GM18520 (cell line): ENCODE results near the gene SLC16A2.
"Not testable (repeated sequence)": the region's sequence is repeated elsewhere in the genome, so short reads cannot be mapped to it uniquely, and the experiment has no call there.

Experiments
- ATAC-seq: cut with Tn5 transposase; IDR thresholded peaks from one replicate; pipeline ENCODE4 v1.9.1; 2021; ENCODE audit not compliant: unreplicated experiment

SLC16A2 gene

GRCh38 chrX:74505437-74505836 is 84.1 kb downstream of the SLC16A2 start:
- ATAC-seq, result no peak

- peak; percentile 94 for ATAC-seq
These were observed 85.2 kb downstream of the SLC16A2 start for GRCh38 chrX:74506317-74507115.

- no peak for ATAC-seq
These were observed 85.9 kb downstream of the SLC16A2 start for GRCh38 chrX:74507191-74507590.

GRCh38 chrX:74509989-74510388 is 88.7 kb downstream of the SLC16A2 start:
- no peak for ATAC-seq

GRCh38 chrX:74510401-74510800 is 89.1 kb downstream of the SLC16A2 start:
- peak; percentile 54 for ATAC-seq

GRCh38 chrX:74511704-74512103 is 90.4 kb downstream of the SLC16A2 start:
- no peak for ATAC-seq

- ATAC-seq, result no peak
These were observed 93.1 kb downstream of the SLC16A2 start for GRCh38 chrX:74514384-74514783.

GRCh38 chrX:74515356-74515755 is 94.1 kb downstream of the SLC16A2 start:
- no peak for ATAC-seq

GRCh38 chrX:74516013-74516412 is 94.7 kb downstream of the SLC16A2 start:
- not testable (repeated sequence) for ATAC-seq

GRCh38 chrX:74519870-74520269 is 98.6 kb downstream of the SLC16A2 start:
- no peak for ATAC-seq

- ATAC-seq, result no peak
These were observed 99.0 kb downstream of the SLC16A2 start for GRCh38 chrX:74520291-74520690.

GRCh38 chrX:74520896-74521295 is 99.6 kb downstream of the SLC16A2 start:
- no peak for ATAC-seq

- ATAC-seq, result no peak
These were observed 100.9 kb downstream of the SLC16A2 start for GRCh38 chrX:74521961-74522751.

- ATAC-seq, result no peak
These were observed 101.9 kb downstream of the SLC16A2 start for GRCh38 chrX:74523224-74523623.

- ATAC-seq, result no peak
These were observed 102.8 kb downstream of the SLC16A2 start for GRCh38 chrX:74523870-74524735.

GRCh38 chrX:74525116-74525515 is 103.8 kb downstream of the SLC16A2 start:
- no peak for ATAC-seq

GRCh38 chrX:74526764-74527163 is 105.5 kb downstream of the SLC16A2 start:
- no peak for ATAC-seq

GRCh38 chrX:74527350-74527749 is 106.1 kb downstream of the SLC16A2 start:
- ATAC-seq, result no peak

GRCh38 chrX:74529311-74529710 is 108.0 kb downstream of the SLC16A2 start:
- ATAC-seq, result no peak

- ATAC-seq, result no peak
These were observed 109.8 kb downstream of the SLC16A2 start for GRCh38 chrX:74531081-74531480.

- ATAC-seq, result peak; percentile 57
These were observed 113.3 kb downstream of the SLC16A2 start for GRCh38 chrX:74534569-74535038.
